Fibroblast of pulmonary artery (primary cell): Measurements from ENCODE around the gene OR51T1.

Experiments
- DNase-seq: peaks from one replicate; pipeline ENCODE4 v3.0.0-alpha.2; 2010; ENCODE audit warnings: low read depth
- H3K4me3 ChIP-seq: replicated peaks from 2 replicates; pipeline ENCODE4 v1.5.1; 2011; ENCODE audit warnings: low read depth, mild to moderate bottlenecking, control low read depth, low read length, moderate library complexity
- CTCF ChIP-seq: IDR thresholded peaks from 2 replicates; pipeline ENCODE4 v1.5.1; 2011; ENCODE audit warnings: mild to moderate bottlenecking, control low read depth, low read length, inconsistent platforms; ENCODE audit errors: missing control alignments

OR51T1 gene

GRCh38 chr11:4865855-4866254, 15.8 kb upstream of the OR51T1 start:
- TF ChIP-seq CTCF = no peak
- DNase-seq = no peak
- no peak overlapping the region for H3K4me3 ChIP-seq

GRCh38 chr11:4881188-4881587, 512 bp upstream of the OR51T1 start:
- DNase-seq = no peak

GRCh38 chr11:4882543-4882942, 843 bp downstream of the OR51T1 start:
- no peak for TF ChIP-seq CTCF
- H3K4me3 ChIP-seq = no peak overlapping the region
- DNase-seq = no peak

More at GRCh38 chr11:4881188-4881587, 512 bp upstream of the OR51T1 start:
- TF ChIP-seq CTCF = no peak
- H3K4me3 ChIP-seq = no peak overlapping the region

GRCh38 chr11:4884361-4884760, 2.7 kb downstream of the OR51T1 start:
- no peak overlapping the region for H3K4me3 ChIP-seq
- no peak for DNase-seq
- TF ChIP-seq CTCF = no peak

- DNase-seq = no peak
- TF ChIP-seq CTCF = no peak
- H3K4me3 ChIP-seq = no peak overlapping the region
Observed at GRCh38 chr11:4886186-4886585, 4.5 kb downstream of the OR51T1 start.

GRCh38 chr11:4887591-4887990, 5.9 kb downstream of the OR51T1 start:
- DNase-seq = no peak
- H3K4me3 ChIP-seq = no peak overlapping the region
- TF ChIP-seq CTCF = no peak

- no peak for TF ChIP-seq CTCF
- peak; percentile 51 for DNase-seq
- H3K4me3 ChIP-seq = no peak overlapping the region
Observed at GRCh38 chr11:4890279-4890678, 8.6 kb downstream of the OR51T1 start.
